H1 (cell line): ENCODE data around the gene NOLC1. TPM values are rescaled to one million over a fixed set of nuclear protein-coding genes. Genes with fewer than 3 reads are reported as not detected.

Experiments
- CTCF ChIA-PET: fragments of 300-600 bp; sonication (Branson Sonifier 250); formaldehyde crosslinking; loops from one replicate; lab custom pipeline; 2021; ENCODE audit not compliant: partially characterized antibody; lab: Charles Lee
- POLR2A ChIA-PET: fragments of 300-600 bp; sonication (Branson Sonifier 250); formaldehyde crosslinking; loops from one replicate; lab custom pipeline; 2021; ENCODE audit warnings: inconsistent platforms; ENCODE audit not compliant: partially characterized antibody; lab: Charles Lee
- DNase-seq, 2 experiments: peaks; one replicate each; pipeline versions ENCODE4 v3.0.0 to v3.0.0-alpha.2; 2010 to 2022; ENCODE audit warnings: low spot score in 2 of 2, low read depth in 1 of 2, mixed read lengths in 1 of 2
- FAIRE-seq: peaks from 2 replicates; lab custom pipeline; 2011; peaks lifted over from hg19 to GRCh38; lab: Jason Lieb, UNC
- H2AFZ ChIP-seq: 2 replicates; pipeline ENCODE4 v1.8.1; 2012; ENCODE audit warnings: low read length, inconsistent platforms
- H2AK5ac ChIP-seq: 2 replicates; pipeline ENCODE4 v1.6.1; 2013; ENCODE audit warnings: low read depth, low read length
- H2BK120ac ChIP-seq: replicated peaks from 2 replicates; pipeline ENCODE3; 2013; ENCODE audit warnings: low read depth, low read length, inconsistent platforms
- H2BK12ac ChIP-seq: 2 replicates; pipeline ENCODE4 v1.6.1; 2013; ENCODE audit warnings: low read depth, low read length
- H2BK15ac ChIP-seq: 2 replicates; pipeline ENCODE4 v1.6.1; 2013; ENCODE audit warnings: low read length
- H2BK20ac ChIP-seq: 2 replicates; pipeline ENCODE4 v1.6.1; 2013; ENCODE audit warnings: low read length
- H2BK5ac ChIP-seq: 2 replicates; pipeline ENCODE4 v1.6.1; 2013; ENCODE audit warnings: low read depth, low read length
- H3K14ac ChIP-seq: 2 replicates; pipeline ENCODE4 v1.6.1; 2013; ENCODE audit warnings: inconsistent platforms; ENCODE audit not compliant: insufficient read length
- H3K18ac ChIP-seq: 2 replicates; pipeline ENCODE4 v1.6.1; 2013; ENCODE audit warnings: low read length; ENCODE audit errors: extremely low read depth
- H3K23ac ChIP-seq: 2 replicates; pipeline ENCODE4 v1.6.1; 2013; ENCODE audit warnings: inconsistent platforms; ENCODE audit not compliant: insufficient read length
- H3K23me2 ChIP-seq: 2 replicates; pipeline ENCODE4 v1.6.1; 2013; ENCODE audit warnings: low read depth, low read length
- H3K27ac ChIP-seq: 2 replicates; pipeline ENCODE4 v1.6.1; 2011; ENCODE audit warnings: low read depth, low read length, inconsistent platforms
- H3K27me3 ChIP-seq, 4 experiments: replicated peaks in 1 of 4; 1 replicate in 1 of 4; 2 replicates in 3 of 4; pipeline versions ENCODE4 v1.6.1 to v1.8.1; 2011 to 2013; ENCODE audit warnings: low read length in 3 of 4, mild to moderate bottlenecking in 3 of 4, inconsistent platforms in 2 of 4, mixed read lengths in 2 of 4, moderate library complexity in 1 of 4; ENCODE audit not compliant: control insufficient read depth in 3 of 4, insufficient read depth in 3 of 4; ENCODE audit errors: extremely low read depth in 1 of 4
- H3K36me3 ChIP-seq, 4 experiments: 2 replicates each; pipeline versions ENCODE4 v1.6.1 to v1.8.1; 2011 to 2013; ENCODE audit warnings: mild to moderate bottlenecking in 4 of 4, low read length in 3 of 4, moderate library complexity in 2 of 4, control low read depth in 1 of 4, inconsistent platforms in 1 of 4; ENCODE audit not compliant: insufficient read depth in 4 of 4, control insufficient read depth in 2 of 4
- H3K4ac ChIP-seq: replicated peaks from 2 replicates; pipeline ENCODE3; 2013; ENCODE audit warnings: low read length, low read depth, mixed read lengths, inconsistent platforms; ENCODE audit not compliant: insufficient read length
- H3K4me1 ChIP-seq, 4 experiments: replicated peaks in 1 of 4; 1 replicate in 1 of 4; 2 replicates in 3 of 4; pipeline versions ENCODE4 v1.6.1 to v1.8.1; 2011 to 2013; ENCODE audit warnings: low read length in 3 of 4, inconsistent platforms in 2 of 4, mixed read lengths in 1 of 4; ENCODE audit not compliant: insufficient read depth in 4 of 4, control insufficient read depth in 3 of 4
- H3K4me2 ChIP-seq, 2 experiments: 2 replicates each; pipeline versions ENCODE4 v1.6.1 to v1.8.1; 2011 to 2013; ENCODE audit warnings: low read depth in 2 of 2, low read length in 2 of 2, control low read depth in 1 of 2, inconsistent platforms in 1 of 2, mild to moderate bottlenecking in 1 of 2; ENCODE audit not compliant: insufficient read depth in 1 of 2
- H3K4me3 ChIP-seq, 4 experiments: fragments of 200-600, 300-600 bp in 1 of 4; sonication (generic), shearing (Covaris generic), sonication (Bioruptor Twin) in 1 of 4; 2 replicates each; pipeline versions ENCODE4 v1.5.1 to v1.8.1; 2011 to 2016; ENCODE audit warnings: low read length in 4 of 4, low read depth in 3 of 4, control low read depth in 2 of 4, inconsistent platforms in 2 of 4, mild to moderate bottlenecking in 2 of 4, mixed read lengths in 1 of 4, moderate library complexity in 1 of 4; ENCODE audit not compliant: insufficient read depth in 2 of 4; ENCODE audit errors: extremely low read depth in 1 of 4
- H3K56ac ChIP-seq: replicated peaks from 2 replicates; pipeline ENCODE3; 2013; ENCODE audit warnings: low read depth, mild to moderate bottlenecking, mixed read lengths, low read length, inconsistent platforms; ENCODE audit not compliant: insufficient read length
- H3K79me1 ChIP-seq: 2 replicates; pipeline ENCODE4 v1.6.1; 2013; ENCODE audit warnings: low read depth, low read length, control low read depth
- H3K79me2 ChIP-seq, 2 experiments: 2 replicates each; pipeline versions ENCODE4 v1.6.1 to v1.8.1; 2012 to 2013; ENCODE audit warnings: low read length in 2 of 2, mild to moderate bottlenecking in 2 of 2, inconsistent platforms in 1 of 2; ENCODE audit not compliant: insufficient read depth in 2 of 2, control insufficient read depth in 1 of 2
- H3K9ac ChIP-seq, 4 experiments: replicated peaks in 1 of 4; 1 replicate in 1 of 4; 2 replicates in 3 of 4; pipeline versions ENCODE4 v1.6.1 to v1.8.1; 2011 to 2013; ENCODE audit warnings: low read depth in 3 of 4, low read length in 3 of 4, control low read depth in 2 of 4, mild to moderate bottlenecking in 2 of 4, moderate library complexity in 2 of 4, inconsistent platforms in 1 of 4; ENCODE audit errors: extremely low read depth in 1 of 4
- H3K9me3 ChIP-seq, 2 experiments: 2 replicates each; pipeline versions ENCODE4 v1.6.1 to v1.8.1; 2012 to 2013; ENCODE audit warnings: mild to moderate bottlenecking in 2 of 2, moderate library complexity in 2 of 2, control low read depth in 1 of 2, inconsistent platforms in 1 of 2, low read depth in 1 of 2, low read length in 1 of 2, mixed read lengths in 1 of 2; ENCODE audit not compliant: insufficient read depth in 2 of 2
- H4K20me1 ChIP-seq, 2 experiments: replicated peaks in 1 of 2; 2 replicates each; pipeline versions ENCODE3 to v1.8.1; 2011 to 2013; ENCODE audit warnings: inconsistent platforms in 2 of 2, low read length in 2 of 2, mild to moderate bottlenecking in 1 of 2; ENCODE audit not compliant: insufficient read depth in 2 of 2, control insufficient read depth in 1 of 2
- H4K5ac ChIP-seq: 2 replicates; pipeline ENCODE4 v1.6.1; 2013; ENCODE audit warnings: low read length, low read depth, mixed read lengths, inconsistent platforms; ENCODE audit not compliant: insufficient read length
- H4K8ac ChIP-seq: 2 replicates; pipeline ENCODE4 v1.8.0; 2013; ENCODE audit warnings: mild to moderate bottlenecking, moderate library complexity, low read length, inconsistent platforms; ENCODE audit not compliant: insufficient read depth; ENCODE audit errors: extremely low read depth
- H4K91ac ChIP-seq: replicated peaks from 2 replicates; pipeline ENCODE3; 2013; ENCODE audit warnings: low read length, mixed read lengths, inconsistent platforms; ENCODE audit not compliant: insufficient read length
- POLR2A ChIP-seq, 2 experiments: IDR thresholded peaks; 1 replicate in 1 of 2; 2 replicates in 1 of 2; pipeline ENCODE4 v1.6.1; 2011; ENCODE audit warnings: low read depth in 2 of 2, low read length in 2 of 2, mild to moderate bottlenecking in 2 of 2; ENCODE audit errors: control extremely low read depth in 1 of 2
- SP1 ChIP-seq: IDR thresholded peaks from 2 replicates; pipeline ENCODE4 v1.6.1; 2011; ENCODE audit warnings: low read depth, low read length
- WGBS, 2 experiments: shearing (Covaris generic) in 1 of 2; methylation state at CpG; one replicate each; pipeline versions ENCODE4 v1.1.6 to v1.1.7; 2013 to 2015; ENCODE audit warnings: low lambda C conversion rate in 2 of 2, mixed read lengths in 2 of 2, inconsistent platforms in 1 of 2, low coverage in 1 of 2, missing lambda C conversion rate in 1 of 2; ENCODE audit not compliant: insufficient replicate concordance in 2 of 2, insufficient coverage in 1 of 2, insufficient read length in 1 of 2; ENCODE audit errors: extremely low coverage in 1 of 2, missing lambda C conversion rate in 1 of 2; 5-methylcytosine and 5-hydroxymethylcytosine counted together
- polyA plus RNA-seq, 7 experiments: library from polyadenylated mRNA; depleted of rRNA in 3 of 7; stranded (reverse) in 5 of 7; unstranded in 2 of 7; fragments of >200 nt in 5 of 7; fragments of 200-250 nt in 2 of 7; gene quantifications; 1 replicate in 5 of 7; 2 replicates in 1 of 7; 4 replicates in 1 of 7; pipeline versions ENCODE4 v1.2.1 to v1.2.3, GENCODE V29; 2011 to 2013; ENCODE audit warnings: missing spikeins in 2 of 7, mixed read lengths in 2 of 7
- total RNA-seq: library from RNA; stranded (reverse); fragmentation: NEBNext Ultra II Directional; extraction: Animal tissue kit (Norgen Biotek cat#: 25700); gene quantifications from 2 replicates; pipeline ENCODE4 v1.2.1, GENCODE V29; 2021

The NOLC1 gene
- total and polyA plus RNA-seq, 2 of the 8 experiments (the other 6 are each of a cell fraction or from before 2014, with no cell fraction given) = 86.3 to 191 TPM

DNA sequence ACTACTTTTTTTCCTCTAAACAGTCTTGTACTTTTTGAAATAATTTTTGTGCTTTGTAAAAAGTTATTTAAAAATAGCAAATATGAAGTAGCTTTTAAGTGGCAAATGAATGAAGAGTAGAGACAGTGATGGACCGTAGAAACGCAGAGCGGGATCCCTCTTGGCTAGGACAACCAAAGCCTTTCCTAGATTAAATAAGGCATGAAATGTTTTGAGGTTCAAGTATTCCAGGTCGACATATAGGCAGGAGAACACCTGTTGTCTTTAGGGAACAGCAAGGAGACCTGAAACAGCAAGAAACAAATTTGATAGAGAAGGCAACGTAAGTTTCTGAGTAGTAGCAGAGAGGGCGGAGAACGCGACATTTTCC is 20.0 kb upstream of the NOLC1 start:
- H3K4me3 ChIP-seq = peak overlapping the region; percentile 75 to 95 (median 86)
- peak overlapping the region; percentile 99 for H2AFZ ChIP-seq
- peak overlapping the region; percentile 20 to 90 for H3K4me2 ChIP-seq
- ChIA-PET CTCF (interaction anchor here (1.1 to 2.8 kb wide), 8 partner anchors 9 to 266 kb away, joined by 3 to 28 read pairs (median 4); partner anchors contain the start of gene NOLC1), POLR2A (interaction anchor here (0.6 to 3.7 kb wide), 17 partner anchors 9 to 266 kb away, joined by 3 to 23 read pairs (median 4); partner anchors contain the start of genes LDB1 and NOLC1)
- no peak for TF ChIP-seq SP1
- TF ChIP-seq POLR2A (IDR thresholded peaks at IDR 0.05; ENCODE audit: control extremely low read depth in 1 of 2, low read depth in 2 of 2, low read length in 2 of 2) = no peak
- H3K23me2 ChIP-seq = peaks cover 10% of the 10 kb centered on the region; the same call in 1 of the 2 replicates
- no peaks in the 10 kb centered on the region for H3K9me3 ChIP-seq
- H3K4ac ChIP-seq = no peak overlapping the region
- no peak overlapping the region for H2AK5ac ChIP-seq
- no peak overlapping the region for H2BK120ac ChIP-seq
- no peak overlapping the region for H4K91ac ChIP-seq
- H4K5ac ChIP-seq = no peak overlapping the region
- no peak overlapping the region for H3K23ac ChIP-seq
- H3K9ac ChIP-seq = no peak overlapping the region
- H3K27ac ChIP-seq = no peak overlapping the region
- DNase-seq = no peak
- peaks cover 2% of the 10 kb centered on the region for H3K79me1 ChIP-seq
- H3K36me3 ChIP-seq = no peaks in the 10 kb centered on the region
- H4K20me1 ChIP-seq = peaks cover 15 to 21% of the 10 kb centered on the region in 2 experiments
- H3K27me3 ChIP-seq = no peaks in the 10 kb centered on the region
- H3K4me1 ChIP-seq = peaks cover 0 to 12% (median 3%) of the 10 kb centered on the region in 4 experiments; a peak in 4 of 7 replicates
- no peak overlapping the region for H2BK12ac ChIP-seq
- no peak overlapping the region for H3K56ac ChIP-seq
- H3K18ac ChIP-seq = no peak overlapping the region
- no peak overlapping the region; the same call in 1 of the 2 replicates for H2BK5ac ChIP-seq
- H3K14ac ChIP-seq = no peak overlapping the region
- H2BK20ac ChIP-seq = no peak overlapping the region
- no peak overlapping the region for H2BK15ac ChIP-seq
- 48% methylated on average over 8 of the region's 8 CpGs; no CpG with 5 or more reads in 1 of the 2 experiments for WGBS, 2 experiments
- no peak for FAIRE-seq
- no peak overlapping the region for H4K8ac ChIP-seq
- H3K79me2 ChIP-seq = peaks cover 39 to 43% of the 10 kb centered on the region in 2 experiments
